GM18505 (cell line): ENCODE data around the gene ARRDC3.
"Not testable (repeated sequence)": the region's sequence is repeated elsewhere in the genome, so short reads cannot be mapped to it uniquely, and the experiment has no call there.

Source experiments
- ATAC-seq: cut with Tn5 transposase; IDR thresholded peaks from one replicate; pipeline ENCODE4 v1.9.1; 2021; ENCODE audit not compliant: unreplicated experiment
- POLR2A ChIP-seq: IDR thresholded peaks from 4 replicates; pipeline ENCODE4 v1.6.1; 2011; ENCODE audit warnings: borderline replicate concordance; ENCODE audit not compliant: insufficient read depth, insufficient read length; ENCODE audit errors: extremely low read depth

Gene ARRDC3

DNA sequence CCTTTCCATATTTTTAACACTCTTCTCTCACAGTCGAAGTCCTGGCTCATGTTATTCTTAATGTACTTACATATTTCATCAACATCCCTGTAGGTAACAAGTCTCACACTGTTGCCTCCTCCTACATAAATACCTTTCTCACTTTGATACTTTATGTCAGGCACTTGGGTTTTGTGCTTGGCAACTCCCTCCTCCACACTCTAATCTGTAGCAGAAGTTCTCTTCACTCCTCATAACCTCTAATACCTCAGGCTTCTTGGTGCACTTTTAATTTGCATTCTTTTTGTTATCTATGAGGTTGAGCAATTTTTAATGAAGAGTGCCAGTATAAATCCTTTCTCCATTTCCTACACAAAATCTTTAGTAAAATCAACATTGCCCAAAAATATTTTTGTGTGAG lies 24.1 kb upstream of the ARRDC3 start:
- no peak for ATAC-seq
- TF ChIP-seq POLR2A: no peak

DNA sequence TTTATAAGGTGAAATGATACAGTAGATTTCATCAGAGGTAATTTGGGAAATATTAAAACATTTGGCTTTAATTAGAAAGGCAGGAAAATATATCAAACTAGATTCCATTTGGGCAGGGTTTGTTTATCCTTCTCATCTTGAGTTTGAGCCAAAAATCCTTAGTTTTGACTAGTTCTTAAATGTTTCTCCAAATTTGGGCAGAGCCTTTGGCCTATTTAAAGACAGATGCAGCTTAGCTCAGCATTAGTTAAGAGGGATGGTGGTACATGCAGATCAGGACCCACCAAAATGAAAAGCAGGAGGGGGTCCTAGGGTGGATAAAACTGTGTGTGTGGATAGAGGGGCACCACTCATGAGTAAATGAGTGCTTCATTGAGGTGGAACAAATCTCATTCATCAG lies 20.3 kb upstream of the ARRDC3 start:
- ATAC-seq: no peak
- no peak for TF ChIP-seq POLR2A

- ATAC-seq: no peak
- TF ChIP-seq POLR2A: no peak
These were observed 18.1 kb upstream of the ARRDC3 start for GRCh38 chr5:91401175-91401574.

GRCh38 chr5:91397791-91398190 lies 14.7 kb upstream of the ARRDC3 start:
- peak; percentile 59 for ATAC-seq

DNA sequence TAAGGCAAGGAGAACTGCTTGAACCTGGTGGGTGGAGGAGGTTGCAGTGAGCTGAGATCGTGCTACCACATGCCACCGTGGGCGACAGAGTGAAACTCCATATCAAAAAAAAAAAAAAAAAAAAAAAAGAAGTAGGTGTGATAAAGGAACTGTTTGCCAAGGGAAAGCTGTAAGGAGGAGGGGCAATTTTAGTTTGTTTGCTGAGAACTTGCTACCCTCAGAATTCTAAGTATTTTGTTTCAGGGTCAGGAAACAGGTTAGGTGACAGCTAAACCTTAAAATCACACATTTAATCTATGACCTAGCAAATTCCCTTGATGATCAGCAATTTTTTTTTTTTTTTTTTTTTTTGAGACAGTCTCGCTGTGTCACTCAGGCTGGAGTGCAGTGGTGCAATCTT lies 7.2 kb upstream of the ARRDC3 start:
- no peak for ATAC-seq
- TF ChIP-seq POLR2A: no peak

More at GRCh38 chr5:91397791-91398190, 14.7 kb upstream of the ARRDC3 start:
- no peak for TF ChIP-seq POLR2A

GRCh38 chr5:91389555-91389954 lies 6.4 kb upstream of the ARRDC3 start:
- ATAC-seq: not testable (repeated sequence)

GRCh38 chr5:91388362-91388761 lies 5.2 kb upstream of the ARRDC3 start:
- ATAC-seq: no peak
- TF ChIP-seq POLR2A: no peak

DNA sequence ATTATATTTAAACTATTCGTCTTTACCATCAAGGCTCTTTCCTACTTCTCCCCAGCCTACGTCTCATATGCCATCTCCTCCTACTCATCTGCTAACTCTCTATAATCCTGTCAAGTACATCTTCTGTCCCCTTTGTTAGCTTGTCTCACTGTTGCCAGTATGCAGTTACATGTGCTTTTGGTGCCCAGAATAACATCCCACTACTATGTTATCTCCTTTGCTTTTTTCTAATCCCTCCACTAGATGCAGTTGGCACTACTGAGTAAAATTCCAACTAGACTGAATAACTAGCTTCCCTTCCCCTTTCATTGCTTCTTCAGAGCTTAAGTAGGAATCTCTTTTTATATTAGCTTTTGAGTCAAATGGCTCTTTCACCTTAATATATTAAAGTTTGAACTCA lies 3.0 kb upstream of the ARRDC3 start:
- TF ChIP-seq POLR2A: no peak
- ATAC-seq: no peak

- ATAC-seq: not testable (repeated sequence)
These were observed 2.5 kb upstream of the ARRDC3 start for GRCh38 chr5:91385596-91385995.

GRCh38 chr5:91384671-91385430 lies 1.7 kb upstream of the ARRDC3 start:
- ATAC-seq: no peak

DNA sequence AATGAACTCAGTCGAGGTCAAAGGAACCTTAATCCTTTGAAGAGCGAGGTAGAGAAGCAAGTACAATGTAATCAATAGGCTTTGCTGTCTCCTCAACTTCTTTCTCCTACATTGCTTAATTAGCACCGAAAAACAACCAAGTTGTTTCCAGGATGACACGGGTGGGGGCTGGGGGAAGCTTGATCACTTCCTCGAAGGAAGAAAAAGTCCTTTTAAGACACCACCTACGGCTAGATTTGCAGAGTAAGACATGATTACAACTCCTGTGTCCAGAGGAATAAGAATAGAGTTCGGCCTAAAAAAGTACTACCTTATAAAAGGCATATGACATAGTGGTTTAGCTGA lies 811 bp upstream of the ARRDC3 start:
- TF ChIP-seq POLR2A: no peak
- no peak for ATAC-seq

More at GRCh38 chr5:91384671-91385430, 1.7 kb upstream of the ARRDC3 start:
- no peak for TF ChIP-seq POLR2A

DNA sequence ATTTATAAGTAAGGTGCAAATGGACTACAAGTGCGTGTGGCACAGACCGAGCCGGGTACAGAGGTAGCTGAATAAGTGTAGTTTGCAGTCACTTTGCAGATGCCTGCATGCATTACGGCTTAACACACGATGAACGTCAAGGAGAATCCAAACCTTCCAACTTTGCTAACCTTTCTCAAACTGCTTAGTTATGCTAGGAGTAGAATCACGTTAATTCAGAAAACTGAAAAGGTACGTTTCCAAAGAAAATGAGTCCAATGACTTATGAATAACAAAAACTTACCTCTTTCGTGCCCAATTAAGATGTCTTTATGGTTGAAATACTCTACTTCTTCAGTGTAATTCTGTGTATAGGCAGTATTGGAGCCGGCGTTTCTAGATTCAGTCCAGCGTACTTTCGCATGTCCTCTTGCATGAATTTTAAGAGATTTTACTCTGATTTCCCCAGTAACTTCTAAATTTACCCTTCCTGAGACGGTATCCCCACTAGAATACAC lies 539 bp downstream of the ARRDC3 start:
- ATAC-seq: no peak
- TF ChIP-seq POLR2A: no peak

GRCh38 chr5:91381774-91382359 lies 1.2 kb downstream of the ARRDC3 start:
- TF ChIP-seq POLR2A: no peak
- peak; percentile 13 for ATAC-seq

GRCh38 chr5:91381239-91381773 lies 1.8 kb downstream of the ARRDC3 start:
- TF ChIP-seq POLR2A: no peak
- ATAC-seq: no peak
